ENCODE data around the gene NEAT1. TPM values are rescaled to one million over a fixed set of nuclear protein-coding genes. Genes with fewer than 3 reads are reported as not detected.

Gene NEAT1
- total RNA-seq, 4 donors from 2014 or later, result 21.0 to 341 (median 183) TPM

DNA sequence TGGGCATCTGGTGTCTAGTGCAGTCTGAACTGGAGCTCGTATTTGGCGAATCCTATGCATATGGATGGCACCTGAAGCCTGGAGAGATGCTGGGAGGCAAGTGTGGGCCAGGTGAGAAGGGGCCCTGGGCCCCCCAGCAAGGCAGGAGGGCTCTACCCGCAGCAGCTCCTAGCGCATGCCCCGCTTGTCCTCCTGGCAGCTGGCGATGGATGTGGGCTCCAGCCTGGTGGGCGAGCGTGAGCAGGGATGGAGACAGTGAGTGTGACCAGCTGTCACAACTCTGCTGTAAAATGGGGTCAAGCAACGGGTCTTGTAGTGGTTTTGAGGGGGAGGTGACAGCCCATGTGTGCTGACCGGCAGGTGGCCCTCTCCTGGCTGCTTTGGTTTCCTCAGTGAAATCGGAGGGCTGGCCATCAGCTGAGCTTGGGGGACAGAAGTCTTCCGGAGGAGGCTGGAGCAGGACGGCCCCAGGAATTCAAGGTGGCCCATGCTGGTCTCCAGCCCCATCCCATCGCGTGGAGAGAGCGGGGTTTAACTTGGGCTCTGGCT, 24.2 kb upstream of the NEAT1 start:
- no peak for ATAC-seq
- 69 to 100% methylated on average over 1 to 4 of the region's 16 CpGs for WGBS, 2 donors (ENCODE audit: low coverage in 1 of 2)
- H3K27me3 ChIP-seq, result no peaks in the 10 kb centered on the region
- TF ChIP-seq, protein P1, sequence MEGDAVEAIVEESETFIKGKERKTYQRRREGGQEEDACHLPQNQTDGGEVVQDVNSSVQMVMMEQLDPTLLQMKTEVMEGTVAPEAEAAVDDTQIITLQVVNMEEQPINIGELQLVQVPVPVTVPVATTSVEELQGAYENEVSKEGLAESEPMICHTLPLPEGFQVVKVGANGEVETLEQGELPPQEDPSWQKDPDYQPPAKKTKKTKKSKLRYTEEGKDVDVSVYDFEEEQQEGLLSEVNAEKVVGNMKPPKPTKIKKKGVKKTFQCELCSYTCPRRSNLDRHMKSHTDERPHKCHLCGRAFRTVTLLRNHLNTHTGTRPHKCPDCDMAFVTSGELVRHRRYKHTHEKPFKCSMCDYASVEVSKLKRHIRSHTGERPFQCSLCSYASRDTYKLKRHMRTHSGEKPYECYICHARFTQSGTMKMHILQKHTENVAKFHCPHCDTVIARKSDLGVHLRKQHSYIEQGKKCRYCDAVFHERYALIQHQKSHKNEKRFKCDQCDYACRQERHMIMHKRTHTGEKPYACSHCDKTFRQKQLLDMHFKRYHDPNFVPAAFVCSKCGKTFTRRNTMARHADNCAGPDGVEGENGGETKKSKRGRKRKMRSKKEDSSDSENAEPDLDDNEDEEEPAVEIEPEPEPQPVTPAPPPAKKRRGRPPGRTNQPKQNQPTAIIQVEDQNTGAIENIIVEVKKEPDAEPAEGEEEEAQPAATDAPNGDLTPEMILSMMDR (IDR thresholded peaks at IDR 0.05), result no peak
- no peak for TF ChIP-seq POLR2AphosphoS5 (IDR thresholded peaks at IDR 0.05)
- TF ChIP-seq POLR2A (IDR thresholded peaks at IDR 0.05), result no peak
- TF ChIP-seq EP300 (IDR thresholded peaks at IDR 0.05), result no peak
- peaks cover 0 to 94% of the 10 kb centered on the region in 2 donors for H3K36me3 ChIP-seq
- H3K27ac ChIP-seq, result no peak overlapping the region
- no peak overlapping the region for H3K4me3 ChIP-seq
- no peaks in the 10 kb centered on the region for H3K9me3 ChIP-seq
- H3K4me1 ChIP-seq, result peaks cover 0 to 2% (median 0%) of the 10 kb centered on the region in 3 donors

DNA sequence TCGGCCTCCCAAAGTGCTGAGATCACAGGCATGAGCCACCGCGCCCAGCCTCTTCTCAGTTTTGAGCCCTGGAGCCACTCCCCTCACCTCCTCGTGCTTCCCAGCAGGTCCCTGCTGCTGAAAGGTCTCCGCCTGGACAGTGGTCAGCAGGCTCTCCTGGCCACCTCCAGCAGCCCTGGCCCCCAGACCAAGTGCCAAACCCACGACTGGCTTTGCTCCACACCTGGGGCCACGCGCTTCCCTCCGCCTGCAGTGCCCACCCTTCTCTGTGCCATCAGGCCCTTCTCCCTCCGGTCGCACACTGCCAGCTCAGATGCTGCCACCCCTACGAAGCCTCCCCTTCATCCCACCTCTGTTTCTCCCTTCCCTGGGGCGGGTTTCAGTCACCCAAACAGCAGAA, 23.3 kb upstream of the NEAT1 start:
- H3K27ac ChIP-seq, result no peak overlapping the region
- H3K27me3 ChIP-seq, result no peaks in the 10 kb centered on the region
- H3K36me3 ChIP-seq, result peaks cover 0 to 94% of the 10 kb centered on the region in 2 donors
- H3K4me3 ChIP-seq, result no peak overlapping the region
- no peaks in the 10 kb centered on the region for H3K9me3 ChIP-seq
- no peak for TF ChIP-seq POLR2AphosphoS5 (IDR thresholded peaks at IDR 0.05)
- no peak for TF ChIP-seq POLR2A (IDR thresholded peaks at IDR 0.05)
- TF ChIP-seq, protein P1 (IDR thresholded peaks at IDR 0.05), result no peak
- TF ChIP-seq EP300 (IDR thresholded peaks at IDR 0.05), result no peak
- H3K4me1 ChIP-seq, result peaks cover 0 to 10% (median 0%) of the 10 kb centered on the region in 3 donors
- WGBS, 2 donors (ENCODE audit: low coverage in 1 of 2), result 84 to 97% methylated on average over 7 to 10 of the region's 13 CpGs
- no peak for ATAC-seq

DNA sequence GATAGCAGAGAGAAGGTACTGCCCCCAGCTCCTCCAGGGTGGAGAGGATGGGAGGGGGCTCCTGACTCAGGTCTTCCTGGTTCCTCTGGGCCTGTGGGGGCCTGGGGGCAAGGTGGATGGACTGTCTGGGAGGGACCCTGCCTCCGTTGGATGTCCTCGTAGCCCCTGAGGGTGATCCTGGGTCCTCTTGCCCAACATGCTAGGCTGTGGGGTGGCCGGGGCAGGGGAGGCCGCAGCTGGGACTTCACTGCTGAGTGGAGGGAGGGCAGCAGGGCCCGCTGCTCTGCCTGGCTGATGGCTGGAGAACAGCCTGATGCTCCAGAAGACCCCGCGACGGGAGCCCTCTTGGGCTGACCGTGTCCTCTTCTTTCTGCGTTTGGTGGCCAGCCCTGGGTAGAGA, 22.8 kb upstream of the NEAT1 start:
- H3K27ac ChIP-seq, result no peak overlapping the region
- peaks cover 0 to 94% of the 10 kb centered on the region in 2 donors for H3K36me3 ChIP-seq
- TF ChIP-seq EP300 (IDR thresholded peaks at IDR 0.05) (no peak), POLR2A (IDR thresholded peaks at IDR 0.05) (no peak), POLR2AphosphoS5 (IDR thresholded peaks at IDR 0.05) (no peak)
- TF ChIP-seq, protein P1 (IDR thresholded peaks at IDR 0.05), result no peak
- no peak overlapping the region for H3K4me3 ChIP-seq
- no peaks in the 10 kb centered on the region for H3K27me3 ChIP-seq
- no peaks in the 10 kb centered on the region for H3K9me3 ChIP-seq
- peaks cover 0 to 16% (median 0%) of the 10 kb centered on the region in 3 donors for H3K4me1 ChIP-seq
- ATAC-seq, result no peak
- WGBS, 2 donors (ENCODE audit: low coverage in 1 of 2), result no CpG with 5 or more reads among the region's 10 CpGs

DNA sequence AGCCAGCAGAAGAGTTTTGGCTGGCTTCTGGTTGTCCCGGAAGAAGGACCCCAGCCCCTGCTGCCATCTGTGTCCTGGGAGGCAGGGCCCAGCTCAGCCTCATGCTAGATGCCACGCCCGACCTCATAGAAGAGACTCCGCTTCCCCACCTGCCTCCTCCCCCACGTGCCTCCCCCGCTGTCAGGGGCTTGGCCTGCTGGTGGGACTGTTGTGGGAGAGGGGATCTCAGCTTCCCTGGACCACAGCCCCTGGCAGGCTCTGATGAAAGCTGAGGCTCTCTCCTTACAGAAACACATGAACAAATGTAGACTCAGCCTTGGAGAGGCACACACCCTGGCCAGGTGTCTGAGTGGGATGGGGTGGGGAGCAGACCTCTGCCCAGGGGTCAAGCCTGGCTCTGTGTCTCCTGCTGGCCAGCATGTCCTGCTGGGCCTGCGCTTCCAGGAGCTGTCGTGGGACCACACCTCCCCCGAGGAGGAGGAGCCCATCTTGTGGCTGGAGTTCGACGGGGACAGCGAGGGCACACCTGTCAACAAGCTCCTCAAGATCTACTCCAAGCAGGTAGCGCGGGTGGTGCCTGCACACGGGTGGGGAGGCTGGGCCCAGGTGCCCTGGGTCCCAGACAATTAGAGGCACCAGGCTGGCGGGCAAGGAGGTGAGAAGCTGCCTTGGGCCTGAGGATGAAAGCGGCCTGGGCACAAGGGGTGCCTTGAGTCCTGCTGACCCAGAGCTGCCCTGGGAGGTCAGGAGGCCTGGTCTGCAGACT, 22.1 kb upstream of the NEAT1 start:
- Histone ChIP-seq H3K36me3 (peaks cover 0 to 94% of the 10 kb centered on the region in 2 donors), H3K4me1 (peaks cover 0 to 16% (median 0%) of the 10 kb centered on the region in 3 donors), H3K27ac (no peak overlapping the region), H3K27me3 (no peaks in the 10 kb centered on the region), H3K4me3 (no peak overlapping the region), H3K9me3 (no peaks in the 10 kb centered on the region)
- no peak for ATAC-seq
- TF ChIP-seq, protein P1 (IDR thresholded peaks at IDR 0.05), result no peak
- TF ChIP-seq POLR2AphosphoS5 (IDR thresholded peaks at IDR 0.05) (no peak), POLR2A (IDR thresholded peaks at IDR 0.05) (no peak), EP300 (IDR thresholded peaks at IDR 0.05) (no peak)
- WGBS, 2 donors (ENCODE audit: low coverage in 1 of 2), result 70% methylated on average over 2 of the region's 17 CpGs; no CpG with 5 or more reads in 1 of the 2 donors

Data from gastroesophageal sphincter (tissue), 4 donors.